Stimulated activated naive CD8-positive, alpha-beta T cell treated with anti-CD3 and anti-CD28 coated beads, Interleukin-15, Interleukin-2, amounts not matched to agents 100 U/mL and 50 U/mL, for 24 hours (primary cell): ENCODE results near the gene AGO3.

ENCODE experiments used
- ATAC-seq: fragments of 150-1000 bp; cut with Tn5 transposase; one replicate; pipeline ENCODE4 v1.10.0; 2021
- DNase-seq: peaks from one replicate; pipeline ENCODE4 v3.0.0; 2021

Gene AGO3

GRCh38 chr1:36083635-36084496 is 153.0 kb downstream of the AGO3 start, which contains the start of gene TEKT2:
Gene TEKT2, plus strand, starts transcription at chr1:36084094. Its CDS starts 828 bp downstream, at chr1:36084922.
- no peak for ATAC-seq
- DNase-seq = no peak

GRCh38 chr1:36084497-36085115 is 153.7 kb downstream of the AGO3 start:
- no peak for ATAC-seq

GRCh38 chr1:36085126-36085525 is 154.2 kb downstream of the AGO3 start:
- ATAC-seq = no peak

More at GRCh38 chr1:36084497-36085115, 153.7 kb downstream of the AGO3 start:
- DNase-seq = no peak

GRCh38 chr1:36085686-36086526 is 155.0 kb downstream of the AGO3 start:
- ATAC-seq = no peak
- DNase-seq = no peak

More at GRCh38 chr1:36085126-36085525, 154.2 kb downstream of the AGO3 start:
- DNase-seq = no peak

GRCh38 chr1:36086529-36087232 is 155.8 kb downstream of the AGO3 start:
- DNase-seq (no peak), ATAC-seq (no peak)

- DNase-seq (no peak), ATAC-seq (no peak)
These were observed 156.6 kb downstream of the AGO3 start for GRCh38 chr1:36087233-36088123.

- no peak for DNase-seq
- peak; percentile 17 for ATAC-seq
These were observed 157.3 kb downstream of the AGO3 start for GRCh38 chr1:36088265-36088576.

- ATAC-seq (peak; percentile 96), DNase-seq (peak; percentile 94)
These were observed 157.9 kb downstream of the AGO3 start, which contains the start of gene ADPRS for GRCh38 chr1:36088577-36089392. Gene ADPRS, plus strand, starts transcription at chr1:36088892. Its CDS starts 13 bp downstream, at chr1:36088905.

GRCh38 chr1:36089393-36090121 is 158.7 kb downstream of the AGO3 start:
- DNase-seq (no peak), ATAC-seq (no peak)

GRCh38 chr1:36091141-36091540 is 160.2 kb downstream of the AGO3 start:
- ATAC-seq = no peak
- DNase-seq = no peak

- DNase-seq (no peak), ATAC-seq (no peak)
These were observed 160.8 kb downstream of the AGO3 start for GRCh38 chr1:36091698-36092097.

GRCh38 chr1:36092166-36092797 is 161.4 kb downstream of the AGO3 start:
- ATAC-seq (no peak), DNase-seq (no peak)

- no peak for DNase-seq
- no peak for ATAC-seq
These were observed 161.9 kb downstream of the AGO3 start for GRCh38 chr1:36092798-36093185.

GRCh38 chr1:36093226-36093625 is 162.3 kb downstream of the AGO3 start:
- ATAC-seq = no peak
- DNase-seq = no peak

- ATAC-seq (no peak), DNase-seq (no peak)
These were observed 163.0 kb downstream of the AGO3 start for GRCh38 chr1:36093929-36094328.

- ATAC-seq (no peak), DNase-seq (no peak)
These were observed 163.7 kb downstream of the AGO3 start for GRCh38 chr1:36094621-36095061.

GRCh38 chr1:36095760-36096405 is 165.0 kb downstream of the AGO3 start:
- ATAC-seq = no peak
- DNase-seq = no peak
